Myocyte (in vitro differentiated cells): ENCODE measurements around the gene GTF2H1. TPM values are rescaled to one million over a fixed set of nuclear protein-coding genes. Genes with fewer than 3 reads are reported as not detected.

Experiments
- microRNA-seq: library from miRNA; unstranded; fragments of <30 nt; microRNA quantifications from one replicate; pipeline ENCODE4, GENCODE V29; 2016
- total RNA-seq: library from RNA; depleted of rRNA; stranded (reverse); fragments of >200 nt; gene quantifications from 2 replicates; pipeline ENCODE4 v1.2.3, GENCODE V29; 2014

The GTF2H1 gene
- total RNA-seq, 1 donor from 2014 or later: 77.4 TPM

Small RNAs within 50 kb of the gene (microRNA-seq; reads per million reads assigned to microRNA genes)
- gene MIR3159: not detected

Other genes starting within 250 kb of the GTF2H1 start
- 6.3 and 8.2 TPM in 2 replicates for gene SAAL1, start 216.5 kb upstream of the GTF2H1 start, total RNA-seq
- not detected in 2 replicates for gene MRGPRX3, start 190.0 kb upstream of the GTF2H1 start, total RNA-seq
- gene MRGPRX4, start 149.7 kb upstream of the GTF2H1 start, total RNA-seq: not detected in 2 replicates
- gene SAA4, start 85.8 kb upstream of the GTF2H1 start, total RNA-seq: not detected in 2 replicates
- gene SAA2, start 73.9 kb upstream of the GTF2H1 start, total RNA-seq: not detected in 2 replicates
- gene SAA1, start 56.3 kb upstream of the GTF2H1 start, total RNA-seq: 0.32 TPM in 1 of 2 replicates, not detected in the other
- 19.5 and 27.5 TPM in 2 replicates for gene HPS5, start 427 bp upstream of the GTF2H1 start, total RNA-seq
- 316 and 487 TPM in 2 replicates for gene LDHA, start 72.0 kb downstream of the GTF2H1 start, total RNA-seq
- not detected in 2 replicates for gene LDHC, start 89.8 kb downstream of the GTF2H1 start, total RNA-seq
- not detected in 2 replicates for gene LDHAL6A, start 133.3 kb downstream of the GTF2H1 start, total RNA-seq
- gene TSG101, start 204.4 kb downstream of the GTF2H1 start, total RNA-seq: 169 and 185 TPM in 2 replicates